ENCODE data around the gene CD83.

DNA sequence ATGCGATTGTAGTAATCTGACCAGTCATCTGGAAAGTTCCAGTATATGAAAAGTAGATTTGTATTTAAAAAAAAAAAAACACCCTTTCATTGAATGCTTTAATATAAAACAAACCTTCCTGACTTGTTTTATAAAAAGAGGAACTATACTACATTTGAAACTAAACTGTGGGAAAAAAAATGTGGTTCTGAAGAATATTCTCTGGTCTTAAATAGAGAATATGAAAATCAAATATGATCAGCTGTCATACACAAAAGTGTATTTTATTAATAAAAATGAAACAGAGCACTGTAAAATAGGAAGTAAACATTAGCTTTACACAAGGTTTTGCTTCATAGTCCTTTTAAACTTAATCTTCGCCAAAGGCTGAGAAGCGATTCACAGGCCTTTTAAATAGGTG is 25.3 kb upstream of the CD83 start:
- no peak for TF ChIP-seq POLR2AphosphoS5 (IDR thresholded peaks at IDR 0.05)
- TF ChIP-seq, protein P1, sequence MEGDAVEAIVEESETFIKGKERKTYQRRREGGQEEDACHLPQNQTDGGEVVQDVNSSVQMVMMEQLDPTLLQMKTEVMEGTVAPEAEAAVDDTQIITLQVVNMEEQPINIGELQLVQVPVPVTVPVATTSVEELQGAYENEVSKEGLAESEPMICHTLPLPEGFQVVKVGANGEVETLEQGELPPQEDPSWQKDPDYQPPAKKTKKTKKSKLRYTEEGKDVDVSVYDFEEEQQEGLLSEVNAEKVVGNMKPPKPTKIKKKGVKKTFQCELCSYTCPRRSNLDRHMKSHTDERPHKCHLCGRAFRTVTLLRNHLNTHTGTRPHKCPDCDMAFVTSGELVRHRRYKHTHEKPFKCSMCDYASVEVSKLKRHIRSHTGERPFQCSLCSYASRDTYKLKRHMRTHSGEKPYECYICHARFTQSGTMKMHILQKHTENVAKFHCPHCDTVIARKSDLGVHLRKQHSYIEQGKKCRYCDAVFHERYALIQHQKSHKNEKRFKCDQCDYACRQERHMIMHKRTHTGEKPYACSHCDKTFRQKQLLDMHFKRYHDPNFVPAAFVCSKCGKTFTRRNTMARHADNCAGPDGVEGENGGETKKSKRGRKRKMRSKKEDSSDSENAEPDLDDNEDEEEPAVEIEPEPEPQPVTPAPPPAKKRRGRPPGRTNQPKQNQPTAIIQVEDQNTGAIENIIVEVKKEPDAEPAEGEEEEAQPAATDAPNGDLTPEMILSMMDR (IDR thresholded peaks at IDR 0.05), result no peak
